ENCODE measurements around the gene COMMD8. TPM values are rescaled to one million over a fixed set of nuclear protein-coding genes. Genes with fewer than 3 reads are reported as not detected.
A peak's percentile ranks its signal among the peaks of the same experiment; 100 is the strongest.

COMMD8 gene
- total and polyA plus RNA-seq, 10 of the 15 experiments (the other 5 are each of a cell fraction or from before 2014, with no cell fraction given), result 27.6 to 156 (median 48.4) TPM

DNA sequence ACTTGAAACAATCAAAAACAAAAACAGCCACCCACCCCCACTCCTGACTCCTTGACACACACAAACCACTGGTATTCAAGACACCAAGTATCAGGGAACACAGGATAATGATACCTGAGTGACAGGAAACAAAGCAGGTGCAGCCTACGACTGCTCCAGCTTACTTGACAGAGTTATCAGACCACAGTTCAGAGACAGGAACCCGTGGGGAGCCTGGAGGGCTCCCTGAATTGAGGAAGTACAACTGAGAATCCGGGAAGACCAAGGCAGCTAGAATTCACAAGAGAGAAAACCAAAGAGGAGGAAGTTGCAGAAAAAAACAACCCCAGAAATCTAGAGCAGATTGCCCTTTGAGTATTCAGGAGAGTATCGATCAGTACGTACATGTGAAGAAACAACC lies 20.5 kb downstream of the COMMD8 start:
- DNase-seq (ENCODE audit: low read depth, low spot score), result no peak
- Histone ChIP-seq H3K4me1 (ENCODE audit: control insufficient read depth, insufficient read depth, low read length) (peaks cover 3% of the 10 kb centered on the region; the same call in 1 of the 2 replicates), H3K27ac (ENCODE audit: control insufficient read depth, insufficient read depth) (no peak overlapping the region), H3K9ac (ENCODE audit: control insufficient read depth, insufficient read depth, low read length) (no peak overlapping the region), H3K36me3 (ENCODE audit: control insufficient read depth in 2 of 2, insufficient read depth in 2 of 2, low read length in 1 of 2) (no peaks in the 10 kb centered on the region), H3K4me3 (no peak overlapping the region), H4K20me1 (ENCODE audit: control insufficient read depth, insufficient read depth) (no peaks in the 10 kb centered on the region), H3K4me2 (ENCODE audit: control insufficient read depth, insufficient read depth) (no peak overlapping the region), H3K79me2 (ENCODE audit: control insufficient read depth, insufficient read depth, low read length) (no peaks in the 10 kb centered on the region), H3K27me3 (replicated peaks in 1 of 2; ENCODE audit: control insufficient read depth in 2 of 2, insufficient read depth in 2 of 2, low read length in 1 of 2) (no peaks in the 10 kb centered on the region), H3K9me3 (replicated peaks; ENCODE audit: control insufficient read depth, insufficient read depth, low read length) (no peaks in the 10 kb centered on the region), H2AFZ (ENCODE audit: control insufficient read depth, low read depth, low read length) (no peak overlapping the region)
- ChIA-PET POLR2A (interaction anchor here (1.0 kb wide), 1 partner anchor 28 kb away, joined by 3 read pairs; no protein-coding TSS in a partner anchor), RAD21 (ENCODE audit: unreplicated experiment) (interaction anchor here (1.2 kb wide), 1 partner anchor 16 kb away, joined by 3 read pairs; no protein-coding TSS in a partner anchor), CTCF (interaction anchor here (0.7 to 2.2 kb wide), 2 partner anchors 20 to 40 kb away, joined by 3 to 8 read pairs; no protein-coding TSS in a partner anchor), SMC1A (ENCODE audit: uncharacterized antibody, unreplicated experiment) (interaction anchor here (0.6 to 4.5 kb wide), 7 partner anchors 15 to 122 kb away, joined by 3 to 14 read pairs (median 4); no protein-coding TSS in a partner anchor)
- BruUV-seq (replicated peaks), result no TSS peak
- intact Hi-C loops (cut with micrococcal nuclease; ENCODE audit: unreplicated experiment), result no loop called here
- WGBS (ENCODE audit: insufficient coverage, insufficient replicate concordance, low lambda C conversion rate, missing lambda C conversion rate), result 5% methylated on average over 5 of the region's 5 CpGs
- ATAC-seq, result peak; percentile 62
- in situ Hi-C loops (cut with MboI), result no loop called here
- FAIRE-seq, result no peak
- TF ChIP-seq IKZF1 (conservative IDR thresholded peaks at IDR 0.05) (0 out of 2 replicates have a peak, but pooled peaks have one; percentile 23), NR2C1 (IDR thresholded peaks at IDR 0.05) (no peak), PAX8 (IDR thresholded peaks at IDR 0.05) (no peak), IKZF2 (IDR thresholded peaks at IDR 0.05) (peak in 1 of 2 experiments; percentile 21; a peak in 1 of 4 replicates), SUPT20H (IDR thresholded peaks at IDR 0.05; ENCODE audit: borderline replicate concordance, control insufficient read depth, low read depth, low read length) (no peak)

DNA sequence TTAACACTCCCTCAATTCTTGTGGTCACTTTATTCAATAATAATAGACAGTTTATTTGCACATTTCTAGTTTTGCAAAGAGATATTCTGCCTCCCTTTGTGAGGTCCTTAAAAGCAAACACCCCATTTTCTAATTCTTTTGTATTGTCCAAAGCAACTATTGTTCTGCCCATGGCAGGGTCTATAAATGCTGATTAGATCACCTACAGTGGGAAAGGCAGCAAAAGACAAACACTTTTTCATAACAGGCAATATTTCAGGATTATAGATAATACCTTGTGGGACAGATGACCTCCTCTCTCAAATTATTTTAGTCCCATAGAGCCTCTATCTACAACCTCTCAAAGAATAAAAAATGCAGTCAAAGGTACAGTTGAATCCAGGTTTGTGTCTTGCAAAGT lies 28.6 kb downstream of the COMMD8 start:
- Histone ChIP-seq H3K79me2 (ENCODE audit: control insufficient read depth, insufficient read depth, low read length) (no peaks in the 10 kb centered on the region), H3K9ac (ENCODE audit: control insufficient read depth, insufficient read depth, low read length) (no peak overlapping the region), H3K4me1 (ENCODE audit: control insufficient read depth, insufficient read depth, low read length) (no peaks in the 10 kb centered on the region), H3K9me3 (replicated peaks; ENCODE audit: control insufficient read depth, insufficient read depth, low read length) (no peaks in the 10 kb centered on the region), H3K4me3 (no peak overlapping the region), H4K20me1 (ENCODE audit: control insufficient read depth, insufficient read depth) (no peaks in the 10 kb centered on the region), H3K27me3 (replicated peaks in 1 of 2; ENCODE audit: control insufficient read depth in 2 of 2, insufficient read depth in 2 of 2, low read length in 1 of 2) (no peaks in the 10 kb centered on the region), H2AFZ (ENCODE audit: control insufficient read depth, low read depth, low read length) (no peak overlapping the region), H3K4me2 (ENCODE audit: control insufficient read depth, insufficient read depth) (no peak overlapping the region), H3K27ac (ENCODE audit: control insufficient read depth, insufficient read depth) (no peak overlapping the region), H3K36me3 (ENCODE audit: control insufficient read depth in 2 of 2, insufficient read depth in 2 of 2, low read length in 1 of 2) (no peaks in the 10 kb centered on the region)
- CTCF ChIA-PET, result no interaction called here
- BruUV-seq (replicated peaks), result no TSS peak
- no peak for FAIRE-seq
- SMC1A ChIA-PET (ENCODE audit: uncharacterized antibody, unreplicated experiment), result no interaction called here
- no peak for DNase-seq (ENCODE audit: low read depth, low spot score)
- POLR2A ChIA-PET, result no interaction called here
- in situ Hi-C loops (cut with MboI) (no loop called here), intact Hi-C loops (cut with micrococcal nuclease; ENCODE audit: unreplicated experiment) (no loop called here)
- ATAC-seq, result no peak
- RAD21 ChIA-PET (ENCODE audit: unreplicated experiment), result no interaction called here
- TF ChIP-seq SUPT20H (IDR thresholded peaks at IDR 0.05; ENCODE audit: borderline replicate concordance, control insufficient read depth, low read depth, low read length), result no peak
- TF ChIP-seq EED (IDR thresholded peaks at IDR 0.05; ENCODE audit: low read depth), result no peak
- TF ChIP-seq SPI1 (IDR thresholded peaks at IDR 0.05; ENCODE audit: borderline replicate concordance, insufficient read depth, low read depth, low read length), result no peak
- TF ChIP-seq, protein P1, sequence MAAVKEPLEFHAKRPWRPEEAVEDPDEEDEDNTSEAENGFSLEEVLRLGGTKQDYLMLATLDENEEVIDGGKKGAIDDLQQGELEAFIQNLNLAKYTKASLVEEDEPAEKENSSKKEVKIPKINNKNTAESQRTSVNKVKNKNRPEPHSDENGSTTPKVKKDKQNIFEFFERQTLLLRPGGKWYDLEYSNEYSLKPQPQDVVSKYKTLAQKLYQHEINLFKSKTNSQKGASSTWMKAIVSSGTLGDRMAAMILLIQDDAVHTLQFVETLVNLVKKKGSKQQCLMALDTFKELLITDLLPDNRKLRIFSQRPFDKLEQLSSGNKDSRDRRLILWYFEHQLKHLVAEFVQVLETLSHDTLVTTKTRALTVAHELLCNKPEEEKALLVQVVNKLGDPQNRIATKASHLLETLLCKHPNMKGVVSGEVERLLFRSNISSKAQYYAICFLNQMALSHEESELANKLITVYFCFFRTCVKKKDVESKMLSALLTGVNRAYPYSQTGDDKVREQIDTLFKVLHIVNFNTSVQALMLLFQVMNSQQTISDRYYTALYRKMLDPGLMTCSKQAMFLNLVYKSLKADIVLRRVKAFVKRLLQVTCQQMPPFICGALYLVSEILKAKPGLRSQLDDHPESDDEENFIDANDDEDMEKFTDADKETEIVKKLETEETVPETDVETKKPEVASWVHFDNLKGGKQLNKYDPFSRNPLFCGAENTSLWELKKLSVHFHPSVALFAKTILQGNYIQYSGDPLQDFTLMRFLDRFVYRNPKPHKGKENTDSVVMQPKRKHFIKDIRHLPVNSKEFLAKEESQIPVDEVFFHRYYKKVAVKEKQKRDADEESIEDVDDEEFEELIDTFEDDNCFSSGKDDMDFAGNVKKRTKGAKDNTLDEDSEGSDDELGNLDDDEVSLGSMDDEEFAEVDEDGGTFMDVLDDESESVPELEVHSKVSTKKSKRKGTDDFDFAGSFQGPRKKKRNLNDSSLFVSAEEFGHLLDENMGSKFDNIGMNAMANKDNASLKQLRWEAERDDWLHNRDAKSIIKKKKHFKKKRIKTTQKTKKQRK (IDR thresholded peaks at IDR 0.05; ENCODE audit: low read depth, low read length), result no peak
- TF ChIP-seq, protein P2, sequence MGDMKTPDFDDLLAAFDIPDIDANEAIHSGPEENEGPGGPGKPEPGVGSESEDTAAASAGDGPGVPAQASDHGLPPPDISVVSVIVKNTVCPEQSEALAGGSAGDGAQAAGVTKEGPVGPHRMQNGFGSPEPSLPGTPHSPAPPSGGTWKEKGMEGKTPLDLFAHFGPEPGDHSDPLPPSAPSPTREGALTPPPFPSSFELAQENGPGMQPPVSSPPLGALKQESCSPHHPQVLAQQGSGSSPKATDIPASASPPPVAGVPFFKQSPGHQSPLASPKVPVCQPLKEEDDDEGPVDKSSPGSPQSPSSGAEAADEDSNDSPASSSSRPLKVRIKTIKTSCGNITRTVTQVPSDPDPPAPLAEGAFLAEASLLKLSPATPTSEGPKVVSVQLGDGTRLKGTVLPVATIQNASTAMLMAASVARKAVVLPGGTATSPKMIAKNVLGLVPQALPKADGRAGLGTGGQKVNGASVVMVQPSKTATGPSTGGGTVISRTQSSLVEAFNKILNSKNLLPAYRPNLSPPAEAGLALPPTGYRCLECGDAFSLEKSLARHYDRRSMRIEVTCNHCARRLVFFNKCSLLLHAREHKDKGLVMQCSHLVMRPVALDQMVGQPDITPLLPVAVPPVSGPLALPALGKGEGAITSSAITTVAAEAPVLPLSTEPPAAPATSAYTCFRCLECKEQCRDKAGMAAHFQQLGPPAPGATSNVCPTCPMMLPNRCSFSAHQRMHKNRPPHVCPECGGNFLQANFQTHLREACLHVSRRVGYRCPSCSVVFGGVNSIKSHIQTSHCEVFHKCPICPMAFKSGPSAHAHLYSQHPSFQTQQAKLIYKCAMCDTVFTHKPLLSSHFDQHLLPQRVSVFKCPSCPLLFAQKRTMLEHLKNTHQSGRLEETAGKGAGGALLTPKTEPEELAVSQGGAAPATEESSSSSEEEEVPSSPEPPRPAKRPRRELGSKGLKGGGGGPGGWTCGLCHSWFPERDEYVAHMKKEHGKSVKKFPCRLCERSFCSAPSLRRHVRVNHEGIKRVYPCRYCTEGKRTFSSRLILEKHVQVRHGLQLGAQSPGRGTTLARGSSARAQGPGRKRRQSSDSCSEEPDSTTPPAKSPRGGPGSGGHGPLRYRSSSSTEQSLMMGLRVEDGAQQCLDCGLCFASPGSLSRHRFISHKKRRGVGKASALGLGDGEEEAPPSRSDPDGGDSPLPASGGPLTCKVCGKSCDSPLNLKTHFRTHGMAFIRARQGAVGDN (IDR thresholded peaks at IDR 0.05), result no peak
